GM19395 (cell line): ENCODE results near the gene GDF10.

Experiments used
- ATAC-seq: cut with Tn5 transposase; IDR thresholded peaks from one replicate; pipeline ENCODE4 v1.9.1; 2021; ENCODE audit warnings: mild to moderate bottlenecking, moderate library complexity; ENCODE audit not compliant: unreplicated experiment

The GDF10 gene

GRCh38 chr10:47290338-47290737 is 9.7 kb upstream of the GDF10 start:
- ATAC-seq: no peak

DNA sequence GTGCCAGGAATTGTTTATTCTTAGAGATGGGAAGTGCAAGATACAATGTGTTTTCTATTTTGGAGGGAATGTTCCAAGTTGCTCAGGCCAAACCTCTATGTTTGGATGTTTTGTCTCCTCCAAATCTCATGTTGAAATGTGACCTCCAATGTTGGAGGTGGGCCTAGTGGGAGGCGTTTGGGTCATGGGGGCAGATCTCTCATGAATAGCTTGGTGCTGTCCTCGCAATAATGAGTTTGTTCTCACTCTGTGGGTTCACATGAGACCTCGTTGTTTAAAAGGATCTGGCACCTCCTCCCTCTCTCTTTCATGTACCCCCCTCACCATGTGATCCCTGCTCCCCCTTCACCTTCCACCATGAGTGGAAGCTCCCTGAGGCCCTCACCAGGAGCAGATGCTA is 8.3 kb upstream of the GDF10 start:
- ATAC-seq: no peak

DNA sequence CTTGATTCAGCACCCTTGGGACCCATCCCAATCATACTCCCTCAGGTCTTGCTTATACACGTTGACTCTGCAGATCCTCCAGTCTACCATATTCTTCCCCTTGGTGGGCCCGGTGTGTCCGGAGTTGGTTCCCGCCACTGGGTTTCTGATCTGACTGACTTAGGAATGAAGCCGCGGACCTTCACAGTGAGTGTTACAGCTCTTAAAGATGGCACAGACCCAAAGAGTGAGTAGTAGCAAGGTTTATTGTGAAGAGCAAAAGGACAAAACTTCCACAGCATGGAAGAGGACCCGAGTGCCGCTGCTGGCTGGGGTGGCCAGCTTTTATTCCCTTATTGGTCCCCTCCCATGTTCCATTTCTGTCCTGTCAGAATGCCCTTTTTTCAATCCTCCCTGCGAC is 5.9 kb upstream of the GDF10 start:
- no peak for ATAC-seq

DNA sequence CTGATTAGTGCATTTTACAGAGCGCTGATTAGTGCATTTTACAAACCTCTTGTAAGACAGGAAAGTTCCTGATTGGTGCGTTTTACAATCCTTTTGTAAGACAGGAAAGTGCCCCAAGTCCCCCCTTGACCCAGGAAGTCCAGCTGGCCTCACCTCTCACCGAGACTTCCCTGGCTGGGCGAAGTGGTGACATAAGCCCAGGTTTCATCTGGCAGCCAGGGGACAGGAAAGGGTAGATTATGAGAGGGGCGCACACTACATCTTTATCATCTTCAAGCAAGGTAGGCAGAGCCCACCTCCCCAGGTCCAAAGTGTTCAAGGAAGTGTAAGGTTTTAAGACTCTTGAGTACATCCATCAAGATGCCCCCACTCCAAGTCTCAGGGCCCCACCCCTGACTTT is 5.5 kb upstream of the GDF10 start:
- ATAC-seq: no peak

- no peak for ATAC-seq
Measured at GRCh38 chr10:47295411-47295810, 4.6 kb upstream of the GDF10 start.

GRCh38 chr10:47296156-47296894 is 3.7 kb upstream of the GDF10 start:
- ATAC-seq: no peak

GRCh38 chr10:47296941-47297340 is 3.1 kb upstream of the GDF10 start:
- no peak for ATAC-seq

DNA sequence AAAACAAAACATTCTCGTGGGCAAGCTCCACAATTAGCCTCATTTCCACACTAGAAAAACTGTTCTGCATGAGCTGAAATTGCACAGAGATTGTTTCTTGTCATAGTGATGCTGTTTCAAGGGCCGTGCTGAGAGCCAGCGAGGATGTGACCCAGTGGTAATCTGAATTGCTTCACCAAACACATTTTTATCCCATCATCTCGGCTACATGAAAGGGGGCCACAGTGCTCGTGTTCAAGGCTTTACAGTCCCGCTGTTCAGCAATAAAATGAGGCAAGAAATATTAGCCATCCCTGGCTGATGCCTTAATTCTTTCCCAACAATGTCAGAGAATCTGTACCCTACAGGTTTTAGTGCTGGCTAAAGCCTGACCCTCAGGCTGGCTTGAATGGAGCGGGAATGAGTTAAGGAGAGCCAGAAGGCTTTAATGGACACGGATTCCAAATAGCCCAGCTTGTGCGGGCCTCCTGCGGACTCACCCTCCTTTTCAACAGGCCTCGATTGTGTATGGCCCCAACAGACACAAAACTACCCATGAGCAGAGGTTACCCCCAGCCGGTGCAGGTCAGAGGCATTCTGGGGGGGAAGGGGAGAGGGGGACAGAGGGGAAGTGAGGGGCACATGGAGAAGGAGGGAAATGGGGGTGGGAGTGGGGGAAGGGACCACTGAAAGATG is 2.0 kb upstream of the GDF10 start:
- ATAC-seq: no peak

GRCh38 chr10:47298715-47299114 is 1.3 kb upstream of the GDF10 start:
- no peak for ATAC-seq

DNA sequence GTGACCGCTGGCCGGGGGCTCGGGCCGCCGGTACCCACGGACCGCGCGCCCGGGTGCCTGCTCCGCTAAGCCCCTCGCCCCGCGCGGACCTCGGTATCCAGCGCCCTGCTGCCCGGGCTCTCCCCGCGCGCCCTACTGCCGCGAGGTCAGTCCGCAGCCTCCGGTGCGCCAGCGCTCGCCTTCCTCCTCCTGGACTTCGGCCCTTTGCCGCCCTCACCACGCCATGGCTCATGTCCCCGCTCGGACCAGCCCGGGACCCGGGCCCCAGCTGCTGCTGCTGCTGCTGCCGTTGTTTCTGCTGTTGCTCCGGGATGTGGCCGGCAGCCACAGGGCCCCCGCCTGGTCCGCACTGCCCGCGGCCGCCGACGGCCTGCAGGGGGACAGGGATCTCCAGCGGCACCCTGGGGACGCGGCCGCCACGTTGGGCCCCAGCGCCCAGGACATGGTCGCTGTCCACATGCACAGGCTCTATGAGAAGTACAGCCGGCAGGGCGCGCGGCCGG is 483 bp downstream of the GDF10 start:
- ATAC-seq: no peak

DNA sequence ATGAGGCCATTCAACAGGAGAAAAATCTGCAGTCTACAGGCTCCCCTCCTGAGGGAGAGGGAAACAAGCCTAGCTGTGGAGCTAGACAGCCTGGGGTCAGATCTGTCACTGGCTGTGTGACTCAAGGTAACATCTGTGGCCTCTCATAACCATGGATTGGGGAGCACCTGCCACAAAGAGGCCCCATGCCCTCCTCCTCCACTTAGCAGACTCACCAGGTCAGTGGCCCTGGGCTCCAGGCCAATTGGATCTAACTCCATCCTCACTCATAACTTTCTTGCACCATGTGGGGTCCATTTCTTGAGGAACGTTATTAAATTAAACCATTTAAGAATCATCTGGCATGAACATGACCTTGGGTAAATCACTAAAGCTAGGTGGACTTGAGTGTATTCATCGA is 1.8 kb downstream of the GDF10 start:
- no peak for ATAC-seq

GRCh38 chr10:47303105-47303504 is 3.1 kb downstream of the GDF10 start:
- no peak for ATAC-seq

DNA sequence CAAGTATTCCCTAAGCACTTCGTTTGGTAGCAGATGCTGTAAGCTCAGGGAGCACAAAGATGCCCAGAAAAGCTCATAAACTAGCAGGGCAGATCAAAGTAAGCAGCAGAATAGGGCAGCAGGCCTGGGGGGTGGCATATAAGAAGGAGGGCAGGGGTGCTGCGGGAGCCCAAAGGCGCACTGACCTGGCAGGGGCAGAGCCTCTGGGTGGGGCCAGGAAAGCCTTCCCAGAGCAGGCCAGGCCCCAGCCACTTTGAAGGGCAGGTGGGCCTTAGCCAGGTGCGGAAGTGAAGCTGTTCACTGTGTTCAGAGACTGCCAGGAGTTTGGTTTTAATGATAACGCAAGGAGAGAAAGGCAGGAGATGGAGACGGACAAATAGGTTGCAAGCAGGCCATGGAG is 3.9 kb downstream of the GDF10 start:
- no peak for ATAC-seq

DNA sequence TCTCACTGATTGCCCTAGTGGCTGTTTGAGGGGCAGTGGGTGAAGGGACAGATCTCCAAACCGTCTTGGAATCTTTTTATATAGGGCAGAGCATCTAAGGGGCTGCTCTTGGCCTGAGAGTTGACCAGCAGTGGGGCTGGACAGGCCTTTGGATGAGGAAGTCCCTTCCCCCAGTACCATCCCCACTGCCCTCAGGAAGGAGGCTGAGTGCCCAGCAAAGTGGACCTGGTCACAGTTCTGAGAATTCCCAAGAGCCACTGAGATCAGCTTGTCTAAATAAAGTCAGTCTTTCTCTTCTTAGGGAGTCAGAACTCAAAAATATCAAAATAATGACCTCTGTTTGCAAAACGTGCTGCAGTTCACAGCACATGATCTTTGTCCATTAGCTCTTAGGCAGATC is 5.6 kb downstream of the GDF10 start:
- ATAC-seq: no peak

GRCh38 chr10:47306387-47307210 is 6.6 kb downstream of the GDF10 start:
- ATAC-seq: no peak

- ATAC-seq: no peak
Measured at GRCh38 chr10:47307381-47307780, 7.4 kb downstream of the GDF10 start.

DNA sequence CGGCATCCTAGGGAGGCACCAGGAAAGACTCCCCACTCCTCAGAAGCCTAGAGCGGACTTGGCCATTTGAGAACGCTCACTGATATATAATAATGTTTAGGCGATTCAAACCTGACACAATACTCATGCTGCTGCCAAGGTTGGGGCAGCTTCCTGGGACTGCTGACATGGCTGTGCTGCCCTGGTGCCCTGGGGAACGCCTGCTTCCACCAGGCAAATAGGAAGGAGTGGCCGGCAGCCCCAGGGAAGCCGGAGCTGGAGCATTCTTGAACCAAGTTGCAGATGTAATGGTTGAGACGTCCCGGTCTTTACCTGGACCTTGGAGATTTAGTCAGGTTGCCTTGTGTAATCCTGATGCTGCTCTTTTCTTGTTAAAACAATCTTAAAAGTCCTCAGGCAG is 8.8 kb downstream of the GDF10 start:
- no peak for ATAC-seq

DNA sequence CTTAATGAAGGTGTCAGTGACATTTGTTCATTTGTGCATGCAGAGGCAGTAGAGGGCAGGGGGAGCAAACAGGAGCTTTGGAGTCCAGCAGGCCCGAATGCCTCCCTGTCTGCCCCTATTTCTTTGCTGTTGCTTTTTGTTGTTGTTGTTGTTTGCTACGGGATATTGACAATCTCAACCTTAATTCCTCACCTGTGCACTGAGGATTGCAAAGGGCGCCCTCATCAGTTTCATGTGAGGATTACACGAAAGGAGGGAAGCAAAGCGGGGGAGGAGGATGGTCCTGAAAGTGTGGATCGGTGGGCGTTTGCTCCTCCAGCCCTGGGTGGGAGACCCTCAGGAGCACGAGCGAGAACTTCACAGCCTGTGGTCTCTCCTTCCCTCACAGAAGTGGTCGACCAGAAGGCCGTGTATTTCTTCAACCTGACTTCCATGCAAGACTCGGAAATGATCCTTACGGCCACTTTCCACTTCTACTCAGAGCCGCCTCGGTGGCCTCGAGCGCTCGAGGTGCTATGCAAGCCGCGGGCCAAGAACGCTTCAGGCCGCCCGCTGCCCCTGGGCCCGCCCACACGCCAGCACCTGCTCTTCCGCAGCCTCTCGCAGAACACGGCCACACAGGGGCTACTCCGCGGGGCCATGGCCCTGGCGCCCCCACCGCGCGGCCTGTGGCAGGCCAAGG is 9.6 kb downstream of the GDF10 start:
- no peak for ATAC-seq

DNA sequence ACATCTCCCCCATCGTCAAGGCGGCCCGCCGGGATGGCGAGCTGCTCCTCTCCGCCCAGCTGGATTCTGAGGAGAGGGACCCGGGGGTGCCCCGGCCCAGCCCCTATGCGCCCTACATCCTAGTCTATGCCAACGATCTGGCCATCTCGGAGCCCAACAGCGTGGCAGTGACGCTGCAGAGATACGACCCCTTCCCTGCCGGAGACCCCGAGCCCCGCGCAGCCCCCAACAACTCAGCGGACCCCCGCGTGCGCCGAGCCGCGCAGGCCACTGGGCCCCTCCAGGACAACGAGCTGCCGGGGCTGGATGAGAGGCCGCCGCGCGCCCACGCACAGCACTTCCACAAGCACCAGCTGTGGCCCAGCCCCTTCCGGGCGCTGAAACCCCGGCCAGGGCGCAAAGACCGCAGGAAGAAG is 10.1 kb downstream of the GDF10 start:
- ATAC-seq: no peak

DNA sequence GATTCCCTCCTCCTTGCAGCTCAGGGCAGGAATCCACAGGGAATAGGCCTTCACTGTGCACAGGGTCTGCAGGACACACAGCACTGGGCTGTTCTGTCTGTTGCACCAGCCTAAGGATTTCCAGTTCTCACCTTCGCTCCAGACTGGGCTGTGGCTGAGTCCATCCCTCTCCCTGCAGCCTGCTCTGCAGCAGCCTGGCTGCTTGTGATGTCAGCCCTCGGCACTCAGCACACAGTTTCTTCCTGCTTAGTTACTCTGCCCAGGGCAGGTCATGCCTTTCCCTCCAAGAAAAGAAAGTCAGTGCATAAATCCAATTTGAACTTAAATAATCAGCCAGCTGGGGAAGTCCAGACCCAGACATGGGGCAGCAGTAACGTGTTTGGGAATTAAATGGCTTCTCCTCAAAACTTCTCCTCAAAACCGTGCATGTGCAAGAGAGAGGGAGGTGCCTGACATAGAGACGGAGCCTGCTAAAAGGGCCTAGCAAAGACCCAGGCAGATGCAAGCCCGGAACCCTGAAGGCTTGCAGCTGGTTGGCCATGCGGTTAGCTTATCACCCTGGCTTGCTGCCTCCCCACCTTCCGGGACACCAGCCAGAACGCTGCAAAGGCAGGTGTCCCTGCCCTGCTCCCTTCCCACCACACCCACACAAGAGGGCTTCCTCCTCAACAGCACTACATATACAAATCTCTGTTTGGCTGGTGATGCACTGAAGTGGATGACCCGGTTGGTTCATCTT is 11.4 kb downstream of the GDF10 start:
- no peak for ATAC-seq
